HG02623 (cell line): ENCODE data around the gene RBM23.

Experiments
- ATAC-seq: cut with Tn5 transposase; IDR thresholded peaks from one replicate; pipeline ENCODE4 v1.9.1; 2021; ENCODE audit warnings: moderate library complexity; ENCODE audit not compliant: unreplicated experiment

RBM23 gene

GRCh38 chr14:22844221-22845102 lies 74.5 kb downstream of the RBM23 start:
- no peak for ATAC-seq
